Activated T-helper 2 cell treated with anti-CD3 and anti-CD28 coated beads, Interferon-gamma antibody, Interleukin-2, Interleukin-4, amounts not matched to agents 10 μg/mL and 5 μg/mL and 100 μg/mL, durations not matched to agents 14 hours and 24 hours and 36 hours (primary cell): ENCODE data around the gene DUS1L. TPM values are rescaled to one million over a fixed set of nuclear protein-coding genes. Genes with fewer than 3 reads are reported as not detected.

Experiments used
- DNase-seq: peaks from one replicate; pipeline ENCODE4 v3.0.0; 2021; ENCODE audit warnings: low spot score
- H3K27ac Mint-ChIP-seq: one replicate; pipeline ENCODE4 v1.8.0; 2021; ENCODE audit warnings: mixed read lengths
- H3K27me3 Mint-ChIP-seq: one replicate; pipeline ENCODE4 v1.8.0; 2021; ENCODE audit warnings: low read depth, mixed read lengths
- H3K36me3 Mint-ChIP-seq: one replicate; pipeline ENCODE4 v1.8.0; 2021; ENCODE audit warnings: low read depth, mixed read lengths
- H3K4me1 Mint-ChIP-seq: one replicate; pipeline ENCODE4 v1.8.0; 2021; ENCODE audit warnings: low read depth, mixed read lengths
- H3K4me3 Mint-ChIP-seq: one replicate; pipeline ENCODE4 v1.8.0; 2021; ENCODE audit warnings: low read depth, mild to moderate bottlenecking, moderate library complexity, mixed read lengths
- H3K9me3 Mint-ChIP-seq: one replicate; pipeline ENCODE4 v1.8.0; 2021; ENCODE audit warnings: mixed read lengths
- intact Hi-C: fragments of 100-400 bp; cut with micrococcal nuclease; formaldehyde crosslinking; loops from one replicate; pipeline ENCODE4 v1.15.1; 2023
- total RNA-seq: library from RNA; stranded (reverse); gene quantifications from 2 replicates; pipeline ENCODE4 v1.2.3, GENCODE V29; 2022

The DUS1L gene
- total RNA-seq, 1 donor from 2014 or later, result 154 TPM

DNA sequence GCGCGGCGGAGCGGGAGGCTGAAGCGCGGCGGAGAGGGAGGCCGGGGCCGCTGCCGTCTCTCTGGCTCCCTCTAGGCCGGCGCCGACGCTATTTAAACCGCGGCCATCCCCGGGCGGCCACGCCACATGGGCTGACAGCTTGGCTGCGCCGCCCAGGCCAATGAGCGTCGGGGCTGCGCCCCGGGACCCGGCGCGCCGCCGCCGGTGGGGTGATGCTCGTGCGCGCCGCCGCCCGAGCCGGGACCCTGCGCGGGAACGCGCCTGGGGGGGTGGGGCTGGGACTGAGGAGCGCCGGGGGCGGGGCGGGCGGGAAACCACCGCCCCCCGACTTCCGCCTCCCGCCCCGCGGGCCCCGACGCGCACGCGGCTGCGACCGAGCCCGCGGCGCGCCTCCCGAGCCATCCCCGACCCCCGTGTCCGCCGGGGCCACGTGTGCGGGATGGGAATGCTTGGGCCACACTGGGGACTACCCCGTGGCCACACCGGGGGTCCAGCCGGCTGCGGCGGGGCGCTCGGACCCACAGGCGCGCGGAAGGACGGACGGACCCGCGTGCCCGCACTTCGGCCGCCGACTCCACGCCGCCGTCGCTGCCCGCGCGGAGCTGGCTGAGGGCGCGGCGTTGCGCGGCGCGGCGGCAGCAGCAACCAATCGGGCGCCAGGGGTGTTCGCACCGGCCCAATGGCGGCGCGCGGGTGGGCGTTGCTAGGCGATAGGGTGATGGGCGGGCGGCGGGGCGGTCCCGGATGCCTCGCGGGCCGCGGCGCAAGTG lies 32.8 kb upstream of the DUS1L start, which contains the start of gene FASN:
TSS of gene FASN (minus strand) at position 68 of the 770 bp plus-strand sequence. CDS start 1,791 bp downstream, outside the sequence.
- H3K27ac Mint-ChIP-seq, result peak within 1 kb of the TSS; percentile 55
- H3K36me3 Mint-ChIP-seq, result peaks cover 28% of the 10 kb centered on the region
- H3K4me3 Mint-ChIP-seq, result peak within 1 kb of the TSS; percentile 77
- H3K4me1 Mint-ChIP-seq, result peaks cover 5% of the 10 kb centered on the region
- no peaks in the 10 kb centered on the region for H3K27me3 Mint-ChIP-seq
- no peaks in the 10 kb centered on the region for H3K9me3 Mint-ChIP-seq
- peak; percentile 91 for DNase-seq
- intact Hi-C loops, result loop anchor here (1.0 kb wide), 1 partner anchor 8 kb away; no protein-coding TSS in a partner anchor

DNA sequence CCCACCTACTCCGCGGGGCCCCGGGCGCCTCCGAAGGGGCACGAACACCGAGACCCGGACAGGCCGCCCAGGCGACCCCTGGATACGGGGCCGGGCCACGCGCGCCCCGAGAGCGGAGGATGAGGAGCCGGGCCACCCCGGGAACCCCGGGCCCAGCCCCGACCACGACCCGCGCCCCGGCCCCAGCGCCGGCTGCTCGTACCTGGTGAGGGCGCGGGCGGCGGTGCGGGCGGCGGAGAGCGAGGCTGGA lies 32.2 kb upstream of the DUS1L start:
- intact Hi-C loops, result loop anchor here (1.0 kb wide), 1 partner anchor 8 kb away; no protein-coding TSS in a partner anchor

DNA sequence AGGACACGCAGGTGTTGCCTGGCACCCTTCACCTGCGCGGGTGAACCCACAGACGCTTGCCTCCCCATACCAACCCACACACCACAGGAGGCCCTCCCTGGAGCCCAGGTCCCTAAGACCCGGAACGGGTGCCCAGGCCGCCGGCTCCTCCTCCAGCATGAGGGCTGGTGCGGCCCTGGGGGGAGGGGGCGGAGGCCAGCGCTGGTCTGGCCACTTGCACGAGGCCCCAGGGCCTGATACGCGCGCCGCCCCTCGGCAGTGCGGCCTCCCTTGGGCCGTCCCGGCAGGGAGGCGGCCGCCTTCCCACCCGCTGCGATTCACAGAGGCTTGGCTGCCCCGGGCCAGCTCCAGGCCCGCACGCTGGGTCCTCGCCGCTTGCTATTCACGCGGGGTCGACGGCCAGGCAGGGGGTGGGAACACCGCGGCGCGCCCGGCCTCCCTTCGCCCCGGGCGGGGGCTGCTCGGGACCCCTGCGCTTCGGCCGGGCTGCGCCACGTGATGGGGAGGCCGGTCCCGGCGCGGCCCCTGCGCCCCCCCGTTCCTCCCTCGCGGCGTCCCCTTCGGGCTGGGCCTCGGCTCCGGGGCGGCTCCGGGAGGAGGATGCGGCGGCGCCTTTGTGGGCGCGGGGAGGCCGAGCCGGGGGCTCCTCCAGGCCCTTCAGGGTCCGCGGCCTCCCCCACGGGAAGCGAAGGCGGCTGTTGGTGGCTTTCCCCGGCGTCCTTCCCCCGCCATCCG lies 31.7 kb upstream of the DUS1L start:
- Mint-ChIP-seq H3K27me3 (no peaks in the 10 kb centered on the region), H3K4me3 (peak overlapping the region; percentile 77), H3K9me3 (no peaks in the 10 kb centered on the region), H3K4me1 (peaks cover 7% of the 10 kb centered on the region), H3K27ac (peak overlapping the region; percentile 55), H3K36me3 (peaks cover 30% of the 10 kb centered on the region)
- DNase-seq, result no peak
- intact Hi-C loops, result no loop called here

More for the DNA sequence above, 32.2 kb upstream of the DUS1L start:
- no peak for DNase-seq
- H3K4me1 Mint-ChIP-seq, result peaks cover 7% of the 10 kb centered on the region
- no peaks in the 10 kb centered on the region for H3K9me3 Mint-ChIP-seq
- no peaks in the 10 kb centered on the region for H3K27me3 Mint-ChIP-seq
- peak overlapping the region; percentile 12 for H3K27ac Mint-ChIP-seq
- H3K36me3 Mint-ChIP-seq, result peaks cover 32% of the 10 kb centered on the region
- H3K4me3 Mint-ChIP-seq, result peak overlapping the region; percentile 70

DNA sequence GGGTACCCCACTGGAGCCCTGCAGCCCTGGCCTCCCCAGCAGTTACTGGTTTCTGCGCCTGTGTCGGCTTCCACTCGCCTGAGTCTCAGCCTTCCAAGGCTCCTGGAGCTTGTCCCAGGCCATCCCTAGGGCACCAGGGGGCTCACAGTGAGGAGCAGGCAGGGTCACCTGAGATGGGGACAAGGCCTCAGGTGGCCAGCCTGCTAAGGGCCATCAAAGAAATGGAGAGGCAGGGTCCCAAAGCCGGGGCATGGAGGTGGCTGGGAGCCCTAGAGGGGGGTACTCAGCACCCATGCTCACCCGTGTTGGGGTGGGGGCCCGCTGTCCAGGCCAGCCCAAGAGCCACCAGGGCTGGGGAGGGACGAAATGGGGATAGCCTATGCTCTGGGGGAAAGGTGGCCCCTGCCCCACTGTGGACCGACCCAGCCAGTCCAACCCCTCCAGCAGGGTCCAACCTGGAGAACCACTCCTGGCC lies 31.1 kb upstream of the DUS1L start:
- Mint-ChIP-seq H3K4me1 (peaks cover 7% of the 10 kb centered on the region), H3K27me3 (no peaks in the 10 kb centered on the region), H3K27ac (peak overlapping the region; percentile 55), H3K36me3 (peaks cover 31% of the 10 kb centered on the region), H3K4me3 (peak overlapping the region; percentile 77), H3K9me3 (no peaks in the 10 kb centered on the region)
- no peak for DNase-seq
- intact Hi-C loops, result no loop called here

DNA sequence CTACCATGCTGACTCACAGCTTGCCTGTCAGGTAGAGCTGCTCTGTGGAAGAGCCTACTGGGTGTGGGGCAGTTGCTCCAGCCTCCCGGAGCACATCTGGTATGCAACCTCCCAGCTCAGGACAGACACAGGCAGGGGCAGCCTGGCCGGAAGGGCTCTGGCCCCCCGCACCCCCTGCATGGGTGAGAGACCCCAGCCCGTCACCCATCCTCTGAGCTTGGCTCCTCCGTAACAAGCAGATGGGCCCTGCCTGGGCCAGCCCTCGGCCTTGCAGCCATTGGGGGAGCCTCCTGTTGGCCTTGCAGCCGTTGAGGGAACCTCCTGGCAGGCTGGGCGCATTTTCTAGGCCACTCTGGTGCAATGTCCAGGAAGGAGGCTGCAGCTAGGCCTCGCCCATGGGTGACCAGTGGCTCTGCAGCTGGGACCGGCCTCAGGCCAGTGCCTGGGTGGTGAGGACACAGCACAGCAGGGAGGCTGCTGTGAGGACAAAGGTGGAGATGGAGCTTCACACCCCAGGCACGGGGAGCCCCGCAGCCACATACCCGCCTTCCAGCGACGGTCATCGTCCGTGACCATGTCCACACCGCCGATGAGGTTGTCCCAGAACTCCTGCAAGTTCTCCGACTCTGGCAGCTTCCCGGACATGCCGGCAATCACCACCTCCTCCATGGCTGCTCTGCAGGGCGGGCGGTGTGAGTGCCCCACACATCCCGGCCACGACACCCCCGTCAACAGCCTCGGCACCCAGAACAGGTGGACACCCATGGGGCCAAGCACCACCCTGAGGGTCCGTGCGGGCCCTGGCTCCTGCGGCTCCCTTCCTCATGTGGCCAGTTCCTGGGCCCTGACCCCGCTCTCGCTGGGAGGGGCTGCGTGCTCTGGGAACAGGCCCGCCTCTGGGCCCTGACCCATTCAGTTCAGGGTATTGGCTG lies 30.4 kb upstream of the DUS1L start:
- H3K4me3 Mint-ChIP-seq, result peak overlapping the region; percentile 77
- H3K9me3 Mint-ChIP-seq, result no peaks in the 10 kb centered on the region
- no peaks in the 10 kb centered on the region for H3K27me3 Mint-ChIP-seq
- peaks cover 7% of the 10 kb centered on the region for H3K4me1 Mint-ChIP-seq
- intact Hi-C loops, result no loop called here
- no peak for DNase-seq
- peaks cover 32% of the 10 kb centered on the region for H3K36me3 Mint-ChIP-seq
- H3K27ac Mint-ChIP-seq, result peak overlapping the region; percentile 49

DNA sequence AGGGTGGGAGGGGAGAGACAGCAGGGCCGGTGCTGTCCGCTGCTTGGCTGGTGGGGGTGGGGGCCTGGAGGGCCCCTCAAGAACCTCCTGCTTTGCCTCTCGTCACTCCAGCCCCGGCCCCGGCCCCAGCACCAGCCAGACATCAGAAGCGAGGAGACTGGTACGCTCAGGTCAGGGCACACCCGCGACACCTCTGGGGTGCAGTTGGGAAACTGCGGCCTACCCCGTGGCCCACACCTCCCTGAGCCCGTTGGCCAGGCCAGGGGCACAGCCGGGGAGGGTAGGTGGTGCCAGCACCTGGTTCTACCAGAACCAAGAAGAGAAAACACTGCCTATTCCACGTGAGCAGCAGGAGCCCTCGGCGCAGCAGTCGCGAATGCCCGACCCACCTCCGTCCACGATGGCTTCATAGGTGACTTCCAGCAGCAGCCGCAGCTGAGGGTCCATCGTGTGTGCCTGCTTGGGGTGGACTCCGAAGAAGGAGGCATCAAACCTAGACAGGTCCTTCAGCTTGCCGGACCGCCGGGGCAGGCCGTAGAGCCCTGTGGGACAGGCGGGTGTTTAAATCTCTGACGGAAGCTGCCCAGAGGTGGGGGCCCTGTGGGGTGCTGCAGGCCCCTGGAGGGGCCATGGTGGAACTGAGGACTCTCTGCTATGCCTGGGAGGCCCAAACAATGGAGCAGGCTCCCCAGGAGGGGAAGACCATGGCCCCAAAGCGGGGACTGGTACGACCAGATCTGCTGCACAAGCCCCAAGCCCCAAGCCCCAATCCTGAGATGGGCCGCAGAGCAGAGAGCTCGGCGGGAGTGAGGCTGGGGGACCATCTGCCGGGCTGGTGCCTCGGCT lies 29.6 kb upstream of the DUS1L start:
- Mint-ChIP-seq H3K27ac (no peak overlapping the region), H3K27me3 (no peaks in the 10 kb centered on the region), H3K9me3 (no peaks in the 10 kb centered on the region), H3K36me3 (peaks cover 34% of the 10 kb centered on the region), H3K4me3 (peak overlapping the region; percentile 77), H3K4me1 (peaks cover 7% of the 10 kb centered on the region)
- no peak for DNase-seq
- intact Hi-C loops, result no loop called here

DNA sequence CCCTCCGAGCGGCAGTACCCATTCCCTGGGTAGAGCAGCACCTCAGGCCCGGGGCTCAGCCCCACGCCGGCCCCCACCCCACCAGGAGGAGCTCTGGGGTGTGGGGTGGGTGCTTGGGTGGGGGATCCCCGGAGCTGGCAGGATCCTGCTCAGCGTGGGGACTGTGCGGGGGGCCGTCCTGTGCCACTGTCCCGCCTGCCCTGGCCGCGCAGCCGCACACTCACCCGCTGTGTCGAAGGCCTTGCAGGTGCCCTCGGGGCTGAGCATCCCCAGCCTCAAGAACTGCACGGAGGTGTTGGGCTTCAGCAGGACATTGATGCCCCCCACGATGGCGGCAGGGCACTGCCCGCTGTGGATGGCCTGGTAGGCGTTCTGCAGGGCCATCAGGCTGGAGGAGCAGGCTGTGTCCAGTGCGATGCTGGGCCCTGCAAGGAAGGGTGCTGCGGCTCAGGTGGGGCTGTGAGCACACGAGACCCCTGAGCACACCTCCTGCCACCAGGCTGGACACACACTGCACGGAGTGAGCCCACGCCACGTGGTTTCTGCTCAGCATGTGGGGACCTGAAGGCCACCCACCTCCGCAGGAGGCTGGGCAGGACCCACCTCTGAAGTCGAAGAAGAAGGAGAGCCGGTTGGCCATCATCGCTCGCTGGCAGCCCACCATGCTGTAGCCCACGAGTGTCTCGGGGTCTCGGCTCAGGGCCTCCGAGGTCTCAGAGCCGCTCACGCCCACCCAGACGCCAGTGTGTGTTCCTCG lies 27.6 kb upstream of the DUS1L start:
- H3K27ac Mint-ChIP-seq, result peak overlapping the region; percentile 49
- intact Hi-C loops, result no loop called here
- no peak overlapping the region for H3K4me3 Mint-ChIP-seq
- no peaks in the 10 kb centered on the region for H3K27me3 Mint-ChIP-seq
- H3K9me3 Mint-ChIP-seq, result no peaks in the 10 kb centered on the region
- DNase-seq, result no peak
- peaks cover 4% of the 10 kb centered on the region for H3K4me1 Mint-ChIP-seq
- H3K36me3 Mint-ChIP-seq, result peaks cover 36% of the 10 kb centered on the region

DNA sequence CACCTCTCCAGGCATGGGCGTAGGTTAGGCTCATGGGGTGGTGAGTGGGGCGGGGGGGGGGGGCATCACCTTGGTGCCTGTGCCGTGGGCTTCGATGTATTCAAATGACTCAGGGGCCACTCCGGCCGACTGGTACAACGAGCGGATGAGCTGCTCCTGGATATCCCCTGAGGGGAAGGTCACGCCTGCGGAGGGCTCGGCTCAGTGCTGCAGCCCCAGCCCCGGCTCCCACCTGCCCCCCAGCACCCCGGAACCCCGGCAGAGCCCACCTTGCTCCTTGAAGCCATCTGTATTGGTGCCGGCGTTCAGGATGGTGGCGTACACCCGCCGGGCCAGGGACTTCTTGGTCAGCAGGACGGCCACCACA lies 27.0 kb upstream of the DUS1L start:
- Mint-ChIP-seq H3K36me3 (peaks cover 41% of the 10 kb centered on the region), H3K9me3 (no peaks in the 10 kb centered on the region), H3K4me1 (peaks cover 4% of the 10 kb centered on the region), H3K27me3 (no peaks in the 10 kb centered on the region), H3K27ac (no peak overlapping the region), H3K4me3 (no peak overlapping the region)
- intact Hi-C loops, result no loop called here
- no peak for DNase-seq

DNA sequence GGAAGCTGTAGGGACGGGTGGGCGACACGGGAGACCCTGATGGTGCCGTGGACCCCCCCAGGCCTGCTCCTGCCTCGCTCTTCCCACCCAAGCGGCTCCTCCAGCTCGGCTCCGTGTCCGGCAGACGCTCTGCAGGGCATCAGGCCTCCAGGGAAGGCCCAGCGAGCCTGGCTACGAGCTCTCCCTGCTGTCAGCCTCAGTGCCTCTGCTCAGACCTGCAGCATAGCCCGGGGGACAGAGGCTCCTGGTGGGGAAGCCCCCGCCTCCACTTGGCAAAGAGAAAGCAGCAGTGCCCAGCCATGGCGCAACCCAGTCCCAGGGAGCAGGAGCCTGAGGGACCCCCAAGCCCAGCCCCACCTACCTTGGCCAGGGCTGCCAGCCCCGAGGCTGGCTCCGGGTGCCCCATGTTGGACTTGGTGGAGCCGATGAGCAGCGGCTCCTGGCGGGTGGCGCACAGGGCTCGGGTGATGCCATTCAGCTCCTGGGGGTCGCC lies 26.5 kb upstream of the DUS1L start:
- Mint-ChIP-seq H3K36me3 (peaks cover 41% of the 10 kb centered on the region), H3K4me3 (no peak overlapping the region), H3K4me1 (peaks cover 4% of the 10 kb centered on the region), H3K27me3 (no peaks in the 10 kb centered on the region), H3K27ac (no peak overlapping the region), H3K9me3 (no peaks in the 10 kb centered on the region)
- intact Hi-C loops, result no loop called here
- DNase-seq, result no peak

DNA sequence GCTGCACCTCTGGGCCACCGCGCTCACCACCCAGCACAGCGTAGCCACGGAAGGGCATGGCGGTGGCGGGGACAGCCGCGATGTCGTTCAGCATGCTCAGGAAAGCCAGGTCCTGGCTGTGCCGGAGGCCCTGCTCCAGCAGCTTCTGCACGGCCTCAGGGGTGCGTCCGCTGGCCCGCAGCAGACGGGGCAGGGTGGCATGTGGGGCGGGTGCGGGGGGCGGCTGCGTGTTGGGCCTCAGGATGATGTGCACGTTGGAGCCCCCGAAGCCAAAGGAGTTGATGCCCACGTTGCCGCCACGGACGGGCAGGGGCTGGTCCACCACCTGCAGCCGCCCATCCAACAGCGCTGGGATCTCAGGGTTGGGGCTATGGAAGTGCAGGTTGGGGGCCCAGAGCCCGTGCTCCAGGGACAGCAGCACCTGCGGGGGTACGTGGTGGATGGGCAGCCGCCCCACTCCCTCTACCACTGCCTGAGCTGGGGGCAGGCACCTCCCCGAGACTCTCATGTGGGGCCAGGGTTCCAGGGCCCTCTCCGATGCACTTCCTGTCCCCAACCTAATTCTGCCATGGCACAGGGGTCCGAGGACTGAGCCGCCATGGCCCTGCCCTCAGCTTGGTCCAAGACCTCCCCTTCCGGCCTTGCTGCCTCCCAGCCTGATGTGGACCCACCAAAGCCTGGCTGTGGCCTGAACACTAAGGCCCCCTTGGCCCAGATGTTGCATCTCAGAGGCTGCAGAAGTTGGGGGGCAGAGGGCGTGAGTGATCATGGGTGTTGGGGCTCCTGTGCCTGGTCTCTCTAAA lies 25.9 kb upstream of the DUS1L start:
- Mint-ChIP-seq H3K27ac (no peak overlapping the region), H3K9me3 (no peaks in the 10 kb centered on the region), H3K27me3 (no peaks in the 10 kb centered on the region), H3K36me3 (peaks cover 40% of the 10 kb centered on the region), H3K4me1 (peaks cover 4% of the 10 kb centered on the region), H3K4me3 (no peak overlapping the region)
- DNase-seq, result no peak
- intact Hi-C loops, result no loop called here
